ENCODE data around the gene ARHGAP22.

Gene ARHGAP22

GRCh38 chr10:48412081-48412480 is 192.8 kb downstream of the ARHGAP22 start:
- DNase-seq: no peak

GRCh38 chr10:48411510-48411909 is 193.4 kb downstream of the ARHGAP22 start:
- DNase-seq: no peak

GRCh38 chr10:48410503-48410902 is 194.4 kb downstream of the ARHGAP22 start:
- DNase-seq: no peak

- DNase-seq: no peak
These were observed 198.2 kb downstream of the ARHGAP22 start for GRCh38 chr10:48406658-48407057.

GRCh38 chr10:48406204-48406603 is 198.7 kb downstream of the ARHGAP22 start:
- no peak for DNase-seq

- DNase-seq: no peak
These were observed 200.2 kb downstream of the ARHGAP22 start for GRCh38 chr10:48404646-48405045.

GRCh38 chr10:48400850-48401220 is 204.0 kb downstream of the ARHGAP22 start:
- no peak for DNase-seq

GRCh38 chr10:48400129-48400849 is 204.6 kb downstream of the ARHGAP22 start:
- no peak for DNase-seq

- DNase-seq: no peak
These were observed 205.3 kb downstream of the ARHGAP22 start for GRCh38 chr10:48399551-48399950.

- no peak for DNase-seq
These were observed 205.8 kb downstream of the ARHGAP22 start for GRCh38 chr10:48399056-48399541.

GRCh38 chr10:48398261-48398660 is 206.6 kb downstream of the ARHGAP22 start:
- no peak for DNase-seq
